ENCODE results near the gene ADAMTS17.

Gene ADAMTS17

DNA sequence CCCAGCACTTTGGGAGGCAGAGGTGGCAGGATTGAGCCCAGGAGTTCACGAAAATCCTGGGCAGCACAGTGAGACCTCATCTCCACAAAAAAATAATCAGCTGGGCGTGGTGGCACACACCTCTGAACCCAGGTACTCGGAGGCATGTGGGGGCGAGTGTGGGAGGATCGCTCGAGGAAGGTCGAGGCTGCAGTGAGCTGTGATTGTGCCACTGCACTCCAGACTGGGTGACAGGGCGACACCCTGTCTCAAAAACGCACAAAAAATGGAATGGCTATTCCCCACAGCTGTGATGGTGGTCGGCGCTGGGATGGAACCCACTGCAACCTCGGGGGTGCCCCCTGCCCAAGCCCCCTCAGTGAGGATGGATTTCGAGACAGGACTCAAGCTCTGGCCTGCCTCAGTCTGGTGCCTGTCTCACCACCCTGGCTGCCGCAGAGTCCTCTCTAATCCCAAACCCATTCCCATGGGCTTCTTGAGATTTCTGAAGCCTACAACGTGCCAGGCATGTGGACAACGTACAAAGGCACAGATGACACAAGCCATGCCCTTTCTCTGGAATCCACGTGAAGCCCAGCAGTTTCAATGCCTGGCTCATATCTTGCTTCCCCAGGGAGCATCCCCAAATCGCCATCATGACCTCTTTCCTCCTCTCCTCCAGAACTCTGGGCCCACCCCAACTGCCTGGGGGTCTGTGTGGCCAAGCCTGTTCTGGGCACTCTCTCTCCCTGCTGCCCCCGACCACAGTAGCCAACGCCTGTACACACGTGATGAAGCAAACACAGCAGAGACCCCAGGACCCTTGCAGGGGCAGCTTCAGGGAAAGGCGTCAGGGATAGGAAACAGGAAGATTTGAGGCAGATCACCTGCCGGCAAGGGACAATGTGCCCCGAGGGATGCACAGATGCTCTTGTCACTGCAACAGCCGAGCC, 32.4 kb downstream of the ADAMTS17 start:
- no peak for DNase-seq

DNA sequence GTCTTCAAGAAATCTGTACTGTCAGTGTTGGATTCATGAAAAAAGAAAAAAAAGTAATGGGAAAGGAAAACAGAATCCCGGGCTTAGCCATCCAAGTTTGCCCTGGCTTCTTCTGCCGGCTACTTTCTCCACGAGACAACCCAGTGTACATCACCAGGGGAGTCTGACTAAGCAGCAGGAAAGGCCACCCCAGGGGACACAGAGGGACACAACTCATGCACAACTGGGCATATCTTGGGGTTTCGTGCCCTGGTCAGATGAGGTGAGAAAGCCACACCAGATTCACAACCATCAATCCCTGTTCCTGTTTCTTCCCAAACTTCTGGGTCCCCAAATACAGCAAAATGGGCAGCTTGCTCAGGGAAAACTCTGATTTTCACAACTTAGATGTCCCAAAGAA, 33.2 kb downstream of the ADAMTS17 start:
- DNase-seq = no peak

DNA sequence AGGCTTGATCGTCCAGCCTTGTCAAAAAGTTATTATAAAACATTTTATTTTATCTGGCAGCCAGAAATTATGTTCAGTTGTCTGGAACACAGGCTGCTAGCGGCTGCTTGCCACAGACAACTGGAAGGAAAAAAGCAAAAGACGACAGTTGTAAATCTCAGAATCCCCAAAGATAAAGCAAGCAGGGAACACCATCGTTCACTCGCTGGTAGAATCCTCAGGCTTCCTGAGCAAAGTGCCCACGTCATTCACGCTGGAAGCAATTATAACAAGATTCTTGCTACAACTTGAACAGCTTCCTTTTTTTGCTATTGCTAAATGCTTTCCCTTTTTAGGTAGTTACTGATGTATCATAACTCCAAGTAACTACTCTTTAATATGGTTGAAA, 33.6 kb downstream of the ADAMTS17 start:
- DNase-seq = no peak

DNA sequence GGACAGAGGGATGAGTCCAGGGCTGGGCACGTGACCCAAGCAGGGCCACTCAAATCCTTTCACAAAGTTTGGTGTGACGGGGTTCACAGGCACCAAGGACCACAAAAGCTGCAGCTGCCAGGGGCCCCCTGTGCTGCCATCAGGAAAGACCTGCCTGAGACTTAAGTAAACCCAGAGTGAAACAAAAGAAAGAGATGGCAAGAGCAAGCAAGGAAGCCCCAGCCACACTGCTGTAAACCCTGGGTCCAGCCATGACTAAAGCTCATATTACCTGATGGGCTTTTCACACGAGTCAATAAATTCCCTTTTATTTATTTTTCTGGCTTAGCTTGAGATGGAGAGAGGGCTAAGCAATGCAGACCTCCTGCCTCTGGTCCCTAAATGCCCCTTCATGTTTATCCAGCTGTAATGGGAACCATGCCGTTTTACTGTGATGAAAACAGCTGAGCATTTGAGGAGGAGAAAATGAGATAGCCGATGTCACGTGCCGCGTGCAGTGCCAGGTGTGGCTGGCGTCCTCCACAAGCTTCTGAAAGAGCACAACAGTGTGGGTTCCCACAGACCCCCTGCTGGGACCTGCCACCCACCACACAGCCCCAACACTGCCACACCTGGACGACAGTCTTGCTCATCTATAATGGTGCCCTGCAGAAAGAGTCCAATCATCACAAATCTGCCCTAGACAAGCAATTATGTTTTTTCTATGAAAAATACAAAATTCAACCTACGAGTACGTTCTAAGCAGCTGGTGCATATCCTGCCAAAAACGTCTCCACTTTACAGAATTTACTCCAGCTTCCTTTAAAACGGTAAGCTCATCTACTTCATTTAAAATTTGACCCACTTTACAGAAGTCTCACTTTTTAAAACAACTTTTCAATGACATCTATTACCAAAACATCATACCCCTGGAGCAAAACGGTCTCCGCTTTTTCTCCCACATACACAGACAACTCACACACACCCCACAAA, 34.2 kb downstream of the ADAMTS17 start:
- DNase-seq = no peak

DNA sequence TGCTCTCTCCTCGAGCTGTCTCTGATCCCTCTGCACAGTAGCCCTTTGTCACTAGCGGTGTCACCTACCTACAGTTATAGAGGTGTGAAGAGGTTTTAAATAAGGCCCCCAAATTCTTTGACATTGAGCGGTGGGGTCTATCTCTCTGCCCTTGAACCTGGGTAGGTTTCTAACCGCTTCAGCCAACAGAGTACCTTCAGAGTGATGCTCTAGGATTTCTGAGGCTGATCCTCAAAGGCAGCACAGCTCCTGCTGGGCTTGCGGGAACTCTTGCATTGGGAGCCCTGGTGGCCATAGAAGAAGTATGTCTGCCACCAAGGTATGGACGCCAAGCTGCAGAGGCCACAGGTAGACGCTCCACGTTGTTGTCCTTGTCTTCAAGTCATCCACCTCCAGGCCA, 35.7 kb downstream of the ADAMTS17 start:
- DNase-seq = no peak

DNA sequence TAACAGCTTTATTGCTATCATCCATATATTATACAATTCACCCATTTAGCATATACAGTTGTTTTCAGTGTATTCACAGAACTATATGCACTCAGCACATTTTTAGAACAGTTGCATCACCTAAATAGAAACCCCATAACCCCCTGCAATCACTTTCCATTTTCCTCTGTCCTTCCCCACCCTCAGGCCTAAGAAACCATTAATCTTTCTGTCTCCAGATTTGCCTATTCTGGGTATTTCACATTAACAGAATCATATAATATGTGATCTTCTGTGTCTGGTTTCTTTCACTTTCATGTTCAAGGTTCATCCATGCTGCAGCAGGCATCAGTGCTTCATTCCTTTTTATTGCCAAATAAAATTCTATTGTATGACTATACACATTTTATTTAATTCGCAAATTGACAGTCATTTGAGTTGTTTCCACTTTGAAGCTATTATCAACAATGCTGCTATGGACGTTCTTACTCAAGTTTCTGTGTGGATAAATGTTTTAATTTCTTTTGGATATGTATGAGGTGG, 39.8 kb downstream of the ADAMTS17 start:
- DNase-seq = no peak

DNA sequence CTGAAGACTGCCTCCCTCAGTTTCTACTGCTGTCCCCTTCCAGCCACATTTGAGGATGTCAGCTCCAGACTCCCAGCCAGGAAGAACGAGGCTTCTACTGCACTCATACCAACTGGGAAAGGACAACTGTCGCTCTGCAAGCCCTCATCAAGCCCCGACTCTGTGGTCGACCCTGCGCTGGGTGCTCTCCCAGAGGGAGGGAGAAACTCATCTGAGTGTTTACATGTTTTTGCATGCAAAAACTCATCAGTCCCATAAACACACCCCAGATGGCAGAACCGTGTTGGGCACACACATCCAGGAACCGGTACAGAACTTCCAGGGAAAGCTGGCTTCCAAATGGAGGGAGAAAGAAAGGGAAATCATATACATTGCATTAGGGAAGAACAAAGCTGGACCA, 43.5 kb downstream of the ADAMTS17 start:
- DNase-seq = no peak

DNA sequence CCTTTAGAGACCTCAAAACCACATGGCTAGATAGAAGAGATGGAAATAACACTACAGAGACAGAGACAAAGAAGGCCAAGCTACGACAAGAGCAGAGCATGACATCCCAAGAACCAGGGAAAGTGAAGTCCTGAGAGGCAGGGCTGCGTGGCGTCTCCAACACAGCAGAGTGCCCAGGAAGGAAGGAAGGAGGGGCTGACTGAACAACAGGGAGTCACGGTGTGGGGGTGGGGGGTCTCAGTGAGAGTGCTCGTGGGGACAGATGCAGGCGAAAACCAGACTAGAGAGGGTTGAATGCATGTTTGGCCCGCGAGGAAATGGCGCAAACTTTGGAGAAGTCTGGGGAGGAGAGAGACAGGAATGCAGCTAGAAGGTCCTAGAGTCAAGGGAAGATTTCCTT, 44.0 kb downstream of the ADAMTS17 start:
- DNase-seq = no peak

DNA sequence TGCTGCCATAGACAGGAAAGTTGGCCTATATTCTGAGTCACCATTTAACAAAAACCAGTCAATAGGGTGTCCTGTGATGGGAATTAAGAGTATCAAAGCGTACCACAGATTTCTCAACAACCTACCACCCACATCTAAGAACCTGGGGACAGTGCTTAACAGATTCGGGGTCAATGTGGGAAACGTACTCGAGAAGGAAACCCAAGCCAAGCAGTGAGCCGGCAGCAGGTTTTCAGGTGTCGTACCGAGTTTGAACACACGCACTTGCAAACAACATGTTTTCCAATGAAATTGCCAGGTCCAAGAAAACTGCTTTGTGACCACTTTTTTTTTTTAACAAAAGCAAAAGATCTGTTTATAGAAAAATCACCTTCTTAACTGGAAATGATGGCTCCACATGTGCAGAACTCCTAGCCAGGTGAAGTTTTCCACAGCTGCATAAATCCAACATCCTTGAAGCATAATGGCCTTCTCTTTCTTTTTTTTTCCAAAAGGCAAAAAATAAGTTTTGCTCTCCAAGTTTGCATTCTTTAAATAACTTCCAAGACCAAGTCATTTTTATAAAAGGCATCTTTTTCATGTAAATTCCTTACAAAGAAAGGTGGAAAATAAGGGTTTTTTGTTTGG, 45.7 kb downstream of the ADAMTS17 start:
- DNase-seq = no peak

DNA sequence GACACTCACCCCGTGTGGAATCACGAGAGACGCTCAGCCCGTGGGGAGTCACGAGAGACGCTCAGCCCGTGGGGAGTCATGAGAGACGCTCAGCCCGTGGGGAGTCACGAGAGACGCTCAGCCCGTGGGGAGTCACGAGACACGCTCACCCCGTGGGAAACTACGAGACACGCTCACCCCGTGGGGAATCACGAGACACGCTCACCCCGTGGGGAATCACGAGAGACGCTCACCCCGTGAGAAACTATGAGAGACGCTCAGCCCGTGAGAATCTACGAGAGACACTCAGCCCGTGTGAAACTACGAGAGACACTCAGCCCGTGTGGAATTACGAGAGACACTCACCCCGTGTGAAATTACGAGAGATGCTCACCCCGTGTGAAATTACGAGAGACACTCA, 49.8 kb downstream of the ADAMTS17 start:
- DNase-seq = no peak

DNA sequence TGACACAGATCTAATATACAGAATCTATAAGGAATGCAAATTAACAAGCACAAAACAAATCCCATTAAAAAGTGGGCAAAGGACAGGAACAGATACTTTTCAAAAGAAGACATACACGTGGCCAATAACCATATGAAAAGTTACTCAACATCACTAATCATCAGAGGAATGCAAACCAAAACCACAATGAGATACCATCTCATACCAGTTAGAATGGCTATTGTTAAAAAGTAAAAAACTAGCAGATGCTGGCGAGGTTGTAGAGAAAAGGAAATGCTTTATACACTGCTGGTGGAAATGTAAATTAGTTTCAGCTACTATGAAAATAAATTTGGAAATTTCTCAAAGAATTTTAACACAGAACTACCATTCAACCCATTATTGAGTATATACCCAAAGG, 50.7 kb downstream of the ADAMTS17 start:
- no peak for DNase-seq

DNA sequence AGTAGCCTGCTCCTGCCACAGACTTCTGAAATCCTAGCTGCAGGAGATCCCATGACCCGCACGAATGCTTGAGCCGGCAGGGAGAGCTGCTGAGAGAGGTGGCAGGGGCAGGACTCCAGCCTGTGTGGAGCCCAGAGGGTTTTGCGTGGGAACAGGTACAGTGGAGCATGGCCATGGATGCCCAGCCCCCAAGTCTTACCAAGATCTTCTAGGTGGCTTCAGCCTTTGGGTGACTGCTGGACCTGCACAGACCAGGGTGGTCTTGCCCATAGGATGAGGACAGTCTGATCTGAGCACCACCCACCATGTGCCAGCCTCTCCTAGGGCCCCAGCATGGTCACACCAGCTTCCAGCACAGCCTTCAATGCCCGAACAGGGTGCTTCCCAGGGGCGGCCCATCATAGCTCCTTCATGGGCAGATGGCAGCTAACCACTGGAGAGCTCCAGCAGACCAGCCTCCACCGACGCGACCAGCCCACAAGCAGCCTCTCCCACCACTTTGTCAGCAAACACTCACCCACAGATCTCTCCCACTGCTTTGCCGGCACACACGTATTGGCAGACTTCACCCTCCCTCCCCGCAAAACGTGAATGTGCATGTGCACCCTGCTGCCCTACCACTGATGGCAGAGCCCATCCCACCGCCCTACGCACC, 56.0 kb downstream of the ADAMTS17 start:
- no peak for DNase-seq

DNA sequence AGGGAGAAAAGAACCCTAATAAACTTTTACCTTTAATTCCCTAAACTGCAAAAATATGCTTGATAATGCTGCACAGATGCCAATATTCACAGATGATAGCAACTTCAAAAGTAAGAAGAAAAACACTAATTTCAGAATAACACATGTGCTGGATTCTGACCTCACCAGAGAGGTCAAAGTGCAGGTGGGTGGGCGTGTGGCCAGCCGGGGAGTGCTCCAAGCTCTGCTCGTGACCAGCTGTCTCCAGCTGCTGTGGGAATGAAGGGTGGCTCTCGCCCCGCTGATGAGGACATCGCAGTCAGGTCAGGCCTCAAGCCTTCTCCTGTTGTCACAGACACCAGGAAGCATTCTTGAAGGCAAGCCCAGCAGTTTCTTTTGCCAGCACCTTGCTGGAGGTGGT, 57.1 kb downstream of the ADAMTS17 start:
- no peak for DNase-seq

DNA sequence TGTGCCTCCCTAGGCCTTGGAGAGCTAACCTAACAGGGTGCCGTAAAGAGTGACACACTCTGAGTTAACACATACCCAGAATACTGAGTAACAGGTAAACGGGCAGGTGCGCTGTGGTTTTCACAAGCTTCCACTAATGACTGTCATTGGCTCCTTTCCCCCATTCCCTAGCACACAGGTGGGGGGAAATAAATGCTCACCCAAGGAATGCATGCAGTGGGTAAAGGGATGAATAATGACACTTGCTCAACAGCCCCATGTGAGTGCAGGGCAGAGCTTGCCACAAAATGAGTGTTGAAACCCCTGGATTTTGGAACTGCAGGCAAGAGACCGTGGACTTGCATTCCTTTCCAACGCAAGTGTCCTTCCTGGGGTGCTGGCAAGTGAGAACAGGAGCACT, 57.6 kb downstream of the ADAMTS17 start:
- DNase-seq = no peak

DNA sequence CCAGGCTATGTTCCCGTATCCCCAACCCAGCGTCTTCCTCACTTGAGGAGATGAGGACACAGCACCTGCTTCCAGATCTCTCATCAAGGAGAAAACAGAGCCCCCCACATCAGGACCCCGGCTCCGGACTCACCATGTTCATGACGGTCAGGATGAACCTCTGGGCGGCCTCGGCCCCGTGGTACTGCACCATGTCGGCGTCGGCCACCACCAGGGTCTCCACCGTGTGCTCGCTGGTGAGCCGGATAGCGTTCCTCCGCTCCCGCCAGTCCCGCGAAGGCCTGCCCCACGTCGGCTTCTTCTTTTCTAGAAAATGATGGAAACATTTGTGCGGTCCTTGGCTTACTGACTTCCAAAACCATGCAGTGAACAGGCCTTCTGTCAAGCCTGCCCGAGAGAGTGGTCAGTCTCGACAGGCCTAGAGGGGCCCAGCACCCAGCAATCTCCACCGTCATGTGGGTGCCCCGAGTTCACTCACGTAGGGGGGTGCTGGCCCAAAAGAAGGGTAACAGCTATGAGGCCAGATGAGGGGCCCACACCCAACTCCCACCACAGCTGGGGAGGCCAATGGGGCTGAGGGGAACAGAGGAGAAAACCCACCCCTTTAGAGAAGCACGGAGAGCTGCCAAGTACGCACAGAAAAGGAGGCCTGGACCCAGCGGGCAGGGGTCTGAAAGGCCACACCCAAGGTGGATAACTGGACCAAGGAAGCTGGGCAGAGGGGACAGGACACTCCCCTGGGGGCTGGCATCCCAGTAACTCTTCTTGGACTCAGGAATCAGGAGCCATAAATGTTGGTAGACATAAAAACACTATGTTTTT, 60.5 kb downstream of the ADAMTS17 start:
- DNase-seq = no peak

DNA sequence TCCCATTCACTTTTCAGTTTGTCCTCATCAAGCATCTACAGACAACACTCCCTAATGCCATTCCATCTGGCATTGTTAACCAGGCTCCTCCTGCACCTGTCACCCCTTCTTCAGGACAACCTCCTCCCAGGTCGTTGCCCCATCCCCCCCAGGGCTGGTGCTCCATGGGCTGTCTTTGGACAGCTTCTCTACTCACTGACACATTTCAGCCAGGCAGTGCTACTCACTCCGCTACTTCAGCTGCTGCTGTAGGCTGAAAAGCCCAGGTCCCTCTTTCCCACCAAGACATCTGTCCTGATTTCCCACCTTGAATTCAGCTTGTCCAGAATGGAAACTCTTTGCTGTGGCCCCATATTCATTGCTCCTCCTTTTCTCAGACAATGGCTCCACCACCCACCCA, 61.9 kb downstream of the ADAMTS17 start:
- DNase-seq = no peak

DNA sequence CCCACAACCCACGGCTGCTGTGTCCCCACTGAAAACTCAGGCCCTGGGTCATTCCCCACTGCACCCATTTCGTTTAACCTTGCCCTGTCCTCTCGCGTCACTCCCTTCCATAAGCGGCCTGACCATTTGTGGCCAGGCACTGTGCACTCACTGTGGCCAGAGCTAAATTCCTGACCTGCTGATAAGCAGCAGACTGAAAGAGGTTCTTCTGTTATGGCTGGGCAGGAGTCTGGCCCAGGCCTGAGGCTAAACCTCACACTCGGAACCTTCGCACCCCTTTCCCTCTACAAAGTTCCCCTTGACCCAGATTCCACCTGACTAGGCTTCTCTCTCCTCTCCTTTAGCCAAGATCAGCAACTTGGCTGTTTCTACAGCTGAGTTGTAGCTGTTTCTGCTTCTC, 62.3 kb downstream of the ADAMTS17 start:
- DNase-seq = no peak

DNA sequence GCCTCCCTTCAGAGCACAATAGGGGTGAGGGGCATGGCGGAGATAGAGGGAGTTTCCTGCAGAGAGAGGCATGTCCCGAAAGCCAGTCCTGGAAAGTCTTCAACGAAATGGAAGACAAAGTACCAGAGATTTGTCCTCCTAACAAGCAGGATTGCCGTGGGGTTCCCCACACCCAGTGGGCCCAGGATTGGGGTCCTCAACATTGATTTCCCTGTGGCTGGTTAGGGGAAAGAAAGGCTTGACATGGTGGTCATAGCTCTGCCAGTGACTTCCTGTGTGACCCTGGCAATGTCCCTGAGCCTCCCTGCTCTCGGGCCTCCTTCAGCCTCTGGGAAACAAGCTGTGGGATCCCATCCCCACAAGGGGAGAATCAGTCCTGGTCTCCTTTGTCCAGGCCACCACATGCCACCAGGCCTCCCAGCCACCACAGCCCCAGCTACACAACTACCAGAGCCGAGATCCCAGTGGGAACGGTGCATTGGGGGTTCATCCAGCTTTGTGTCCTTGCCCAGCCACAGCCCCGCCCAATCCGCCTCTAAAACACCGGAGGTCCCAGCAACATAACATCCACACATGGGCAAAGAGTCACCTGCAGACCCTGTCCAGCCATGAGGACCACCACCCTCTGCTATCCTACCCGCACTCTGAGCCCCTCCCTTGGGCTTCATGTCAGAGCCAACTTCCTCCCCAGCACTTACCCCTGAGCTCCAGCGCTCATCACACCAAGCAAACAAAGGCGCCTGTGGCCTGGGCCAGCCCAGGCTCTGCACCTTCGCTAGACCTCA, 63.0 kb downstream of the ADAMTS17 start:
- DNase-seq = no peak

DNA sequence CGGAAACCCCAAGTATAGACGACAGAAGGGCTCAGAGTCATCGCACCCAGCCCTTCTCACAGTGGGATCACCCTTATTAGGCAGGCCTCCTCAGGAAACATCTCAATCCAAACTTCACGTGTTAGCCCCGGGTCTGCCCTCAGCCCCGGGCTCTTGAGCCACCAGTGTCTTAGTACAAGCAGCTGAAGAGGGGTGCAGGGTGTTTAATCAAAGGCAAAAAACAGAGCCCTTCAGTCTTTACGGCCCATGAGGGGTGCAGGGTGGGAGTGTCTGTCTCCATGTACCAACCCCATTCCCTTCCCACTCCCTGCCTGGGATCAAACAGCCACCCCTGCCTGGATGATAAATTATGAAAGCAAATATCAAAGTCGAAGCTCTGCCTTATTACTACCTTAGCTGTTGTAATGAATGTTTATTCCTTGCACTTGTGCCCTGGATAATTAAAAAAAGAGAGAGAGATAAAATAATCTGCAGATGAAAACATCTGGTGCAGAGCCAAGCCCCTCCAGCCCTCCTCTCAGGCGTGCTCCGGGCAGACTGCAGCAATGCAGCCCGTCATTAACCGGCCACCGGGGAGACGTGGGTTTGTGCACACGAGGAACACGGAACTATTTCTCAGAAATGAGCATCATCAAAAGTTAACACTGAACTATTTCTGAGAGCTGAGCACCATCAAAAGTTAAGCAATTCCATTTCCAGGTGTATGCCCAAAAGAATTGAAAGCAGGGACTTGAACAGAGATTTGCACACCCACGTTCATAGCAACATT, 64.5 kb downstream of the ADAMTS17 start:
- no peak for DNase-seq

DNA sequence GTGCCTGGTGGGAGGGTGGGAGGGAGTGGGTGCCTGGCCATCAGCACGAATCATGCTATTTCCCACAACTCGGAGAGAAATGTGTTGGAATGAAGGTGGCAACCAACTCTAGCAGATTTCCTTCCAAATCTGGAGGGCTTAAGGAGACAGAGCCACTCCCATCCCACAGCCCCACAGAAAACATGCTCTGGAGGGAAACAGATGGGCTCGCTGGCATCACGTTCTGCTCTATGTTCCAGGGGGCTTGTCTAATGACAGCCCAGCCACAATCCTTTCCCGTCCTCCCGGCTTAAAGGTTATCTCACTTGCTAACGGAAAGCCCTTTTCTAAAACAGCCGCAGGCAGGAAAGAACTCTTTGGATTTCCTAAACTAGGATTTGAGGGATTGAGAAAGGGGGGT, 65.3 kb downstream of the ADAMTS17 start:
- no peak for DNase-seq

Data from activated effector memory CD4-positive, alpha-beta T cell treated with anti-CD3 and anti-CD28 coated beads, Interleukin-2, amount 50 U/mL, for 16 hours (primary cell).